WTC11 (cell line): ENCODE measurements around the gene FGR.

Experiments used
- ELF4 ChIP-seq: sonication (generic); formaldehyde crosslinking; IDR thresholded peaks from 2 replicates; pipeline ENCODE4 v1.8.1; 2022; ENCODE audit warnings: low read depth, mild to moderate bottlenecking, moderate library complexity, missing genetic modification reagents
- ZBTB21 ChIP-seq: sonication (generic); formaldehyde crosslinking; IDR thresholded peaks from 2 replicates; pipeline ENCODE4 v1.8.1; 2023; ENCODE audit warnings: mild to moderate bottlenecking, missing genetic modification reagents, borderline replicate concordance
- TF ChIP-seq, protein P1 (sequence below): fragments of 200-600 bp; IDR thresholded peaks from 2 replicates; pipeline ENCODE4 v1.8.0; 2022; ENCODE audit warnings: antibody characterized with exemption
- TF ChIP-seq, protein P2 (sequence below): sonication (generic); formaldehyde crosslinking; IDR thresholded peaks from 2 replicates; pipeline ENCODE4 v1.8.1; 2023; ENCODE audit warnings: mild to moderate bottlenecking, missing genetic modification reagents, moderate library complexity
- TF ChIP-seq, protein P3 (sequence below): fragments of 250-450 bp; sonication (Bioruptor Pico); IDR thresholded peaks from 2 replicates; pipeline ENCODE4 v2.1.2; 2022; ENCODE audit warnings: mild to moderate bottlenecking, moderate library complexity
- TF ChIP-seq, protein P4 (sequence below): sonication (generic); formaldehyde crosslinking; IDR thresholded peaks from 2 replicates; pipeline ENCODE4 v1.8.1; 2023; ENCODE audit warnings: mild to moderate bottlenecking, missing genetic modification reagents

DNA sequence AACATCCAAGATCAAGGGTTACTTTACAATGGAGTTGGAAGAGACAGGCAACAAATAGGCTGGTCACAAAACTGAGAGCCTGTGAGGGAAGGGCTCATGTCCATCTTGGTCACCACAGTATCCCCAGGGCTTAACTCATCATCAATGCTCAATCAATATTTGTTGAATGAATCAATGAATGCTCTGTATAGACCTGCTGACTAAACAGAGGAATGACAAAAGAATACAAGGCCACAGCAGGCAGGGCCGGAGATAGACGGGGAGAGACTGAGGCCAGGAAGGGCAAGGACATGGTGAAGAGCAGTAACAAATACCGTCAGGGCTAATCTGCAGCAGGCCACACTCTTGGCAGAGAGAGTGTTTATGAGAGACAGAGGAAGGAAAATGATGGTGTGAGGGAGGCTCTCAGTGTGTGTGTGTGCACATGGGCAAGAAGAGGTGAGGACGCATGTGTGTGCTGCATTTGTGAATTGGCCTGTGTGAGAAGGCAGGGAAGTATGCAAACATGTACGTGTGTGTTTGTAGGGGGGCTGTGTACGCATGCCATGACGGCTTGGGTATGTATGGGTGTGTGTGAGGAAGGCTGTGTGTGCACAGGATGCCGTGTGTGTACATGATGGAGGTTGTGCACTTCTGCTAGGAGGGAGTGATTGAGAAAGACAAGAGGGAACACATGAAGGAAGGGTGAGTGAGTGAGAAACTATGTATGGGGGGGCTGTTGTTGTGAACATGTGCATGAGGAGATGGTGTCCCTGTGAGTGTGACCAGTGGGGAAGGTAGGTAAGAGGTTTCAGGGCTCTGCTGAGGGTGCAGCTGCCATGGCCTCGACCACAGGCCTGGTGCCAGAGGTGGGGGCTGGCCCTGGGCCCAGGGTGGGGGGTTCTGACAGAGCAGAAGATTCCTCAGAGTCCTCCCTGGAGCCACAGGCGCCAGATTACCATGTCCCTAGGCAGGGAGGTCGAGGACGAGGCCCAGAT is 46.4 kb downstream of the FGR start:
- TF ChIP-seq, protein P1, sequence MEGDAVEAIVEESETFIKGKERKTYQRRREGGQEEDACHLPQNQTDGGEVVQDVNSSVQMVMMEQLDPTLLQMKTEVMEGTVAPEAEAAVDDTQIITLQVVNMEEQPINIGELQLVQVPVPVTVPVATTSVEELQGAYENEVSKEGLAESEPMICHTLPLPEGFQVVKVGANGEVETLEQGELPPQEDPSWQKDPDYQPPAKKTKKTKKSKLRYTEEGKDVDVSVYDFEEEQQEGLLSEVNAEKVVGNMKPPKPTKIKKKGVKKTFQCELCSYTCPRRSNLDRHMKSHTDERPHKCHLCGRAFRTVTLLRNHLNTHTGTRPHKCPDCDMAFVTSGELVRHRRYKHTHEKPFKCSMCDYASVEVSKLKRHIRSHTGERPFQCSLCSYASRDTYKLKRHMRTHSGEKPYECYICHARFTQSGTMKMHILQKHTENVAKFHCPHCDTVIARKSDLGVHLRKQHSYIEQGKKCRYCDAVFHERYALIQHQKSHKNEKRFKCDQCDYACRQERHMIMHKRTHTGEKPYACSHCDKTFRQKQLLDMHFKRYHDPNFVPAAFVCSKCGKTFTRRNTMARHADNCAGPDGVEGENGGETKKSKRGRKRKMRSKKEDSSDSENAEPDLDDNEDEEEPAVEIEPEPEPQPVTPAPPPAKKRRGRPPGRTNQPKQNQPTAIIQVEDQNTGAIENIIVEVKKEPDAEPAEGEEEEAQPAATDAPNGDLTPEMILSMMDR, result no peak
- TF ChIP-seq, protein P2, sequence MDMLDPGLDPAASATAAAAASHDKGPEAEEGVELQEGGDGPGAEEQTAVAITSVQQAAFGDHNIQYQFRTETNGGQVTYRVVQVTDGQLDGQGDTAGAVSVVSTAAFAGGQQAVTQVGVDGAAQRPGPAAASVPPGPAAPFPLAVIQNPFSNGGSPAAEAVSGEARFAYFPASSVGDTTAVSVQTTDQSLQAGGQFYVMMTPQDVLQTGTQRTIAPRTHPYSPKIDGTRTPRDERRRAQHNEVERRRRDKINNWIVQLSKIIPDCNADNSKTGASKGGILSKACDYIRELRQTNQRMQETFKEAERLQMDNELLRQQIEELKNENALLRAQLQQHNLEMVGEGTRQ (CRISPR knock-in tag), result no peak
- TF ChIP-seq ELF4 (CRISPR knock-in tag) (no peak), ZBTB21 (CRISPR knock-in tag) (no peak)
- TF ChIP-seq, protein P3, sequence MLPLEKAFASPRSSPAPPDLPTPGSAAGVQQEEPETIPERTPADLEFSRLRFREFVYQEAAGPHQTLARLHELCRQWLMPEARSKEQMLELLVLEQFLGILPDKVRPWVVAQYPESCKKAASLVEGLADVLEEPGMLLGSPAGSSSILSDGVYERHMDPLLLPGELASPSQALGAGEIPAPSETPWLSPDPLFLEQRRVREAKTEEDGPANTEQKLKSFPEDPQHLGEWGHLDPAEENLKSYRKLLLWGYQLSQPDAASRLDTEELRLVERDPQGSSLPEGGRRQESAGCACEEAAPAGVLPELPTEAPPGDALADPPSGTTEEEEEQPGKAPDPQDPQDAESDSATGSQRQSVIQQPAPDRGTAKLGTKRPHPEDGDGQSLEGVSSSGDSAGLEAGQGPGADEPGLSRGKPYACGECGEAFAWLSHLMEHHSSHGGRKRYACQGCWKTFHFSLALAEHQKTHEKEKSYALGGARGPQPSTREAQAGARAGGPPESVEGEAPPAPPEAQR, result no peak
- TF ChIP-seq, protein P4, sequence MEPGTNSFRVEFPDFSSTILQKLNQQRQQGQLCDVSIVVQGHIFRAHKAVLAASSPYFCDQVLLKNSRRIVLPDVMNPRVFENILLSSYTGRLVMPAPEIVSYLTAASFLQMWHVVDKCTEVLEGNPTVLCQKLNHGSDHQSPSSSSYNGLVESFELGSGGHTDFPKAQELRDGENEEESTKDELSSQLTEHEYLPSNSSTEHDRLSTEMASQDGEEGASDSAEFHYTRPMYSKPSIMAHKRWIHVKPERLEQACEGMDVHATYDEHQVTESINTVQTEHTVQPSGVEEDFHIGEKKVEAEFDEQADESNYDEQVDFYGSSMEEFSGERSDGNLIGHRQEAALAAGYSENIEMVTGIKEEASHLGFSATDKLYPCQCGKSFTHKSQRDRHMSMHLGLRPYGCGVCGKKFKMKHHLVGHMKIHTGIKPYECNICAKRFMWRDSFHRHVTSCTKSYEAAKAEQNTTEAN (CRISPR knock-in tag), result no peak
